ENCODE data around the gene SPART.

GRCh38 chr13:36356058-36356457 is 9.9 kb upstream of the SPART start:
- no peak for TF ChIP-seq EP300 (IDR thresholded peaks at IDR 0.05; ENCODE audit: borderline replicate concordance in 1 of 2, low read depth in 2 of 2, low read length in 2 of 2)
- TF ChIP-seq CTCF (IDR thresholded peaks at IDR 0.05; ENCODE audit: control extremely low read depth in 1 of 3, insufficient read depth in 1 of 3, low read depth in 1 of 3, low read length in 3 of 3), result no peak
- no peak for TF ChIP-seq EZH2 (IDR thresholded peaks at IDR 0.05; ENCODE audit: low read depth, low read length, severe bottlenecking)
- TF ChIP-seq CHD2 (IDR thresholded peaks at IDR 0.05; ENCODE audit: low read length), result no peak
- no peak for TF ChIP-seq YY1 (IDR thresholded peaks at IDR 0.05; ENCODE audit: low read depth, low read length)
- no peak for TF ChIP-seq GABPA (IDR thresholded peaks at IDR 0.05; ENCODE audit: borderline replicate concordance, insufficient read depth, low read length)
- no peak for TF ChIP-seq JUND (IDR thresholded peaks at IDR 0.05; ENCODE audit: low read length)
- TF ChIP-seq TBP (IDR thresholded peaks at IDR 0.05; ENCODE audit: low read depth, low read length), result no peak
- TF ChIP-seq ATF2 (IDR thresholded peaks at IDR 0.05; ENCODE audit: low read length), result no peak
- TF ChIP-seq SIRT6 (IDR thresholded peaks at IDR 0.05; ENCODE audit: low read length), result no peak

All from H1 (cell line).